DOHH2 (cell line): ENCODE measurements around the gene CDX1.

Source experiments
- H3F3A ChIP-seq: fragments of 200-600 bp; sonication (generic), shearing (Covaris generic); 2 replicates; pipeline ENCODE4 v1.6.0; 2016; ENCODE audit warnings: antibody characterized with exemption, mild to moderate bottlenecking; ENCODE audit not compliant: control insufficient read depth, insufficient read depth
- H3K27ac ChIP-seq: fragments of 200-600 bp; sonication (generic); 2 replicates; pipeline ENCODE4 v1.5.1; 2014; ENCODE audit warnings: low read depth, mild to moderate bottlenecking, low read length, moderate library complexity
- H3K27me3 ChIP-seq: fragments of 200-600 bp; sonication (generic); 2 replicates; pipeline ENCODE4 v1.6.1; 2014; ENCODE audit warnings: mild to moderate bottlenecking, low read length, mixed read lengths; ENCODE audit not compliant: control insufficient read depth
- H3K36me3 ChIP-seq: fragments of 200-600 bp; sonication (generic); 2 replicates; pipeline ENCODE4 v1.6.1; 2014; ENCODE audit warnings: mild to moderate bottlenecking, low read length, moderate library complexity, mixed read lengths; ENCODE audit not compliant: control insufficient read depth
- H3K4me1 ChIP-seq: fragments of 200-600 bp; sonication (generic); 2 replicates; pipeline ENCODE4 v1.6.1; 2014; ENCODE audit warnings: mild to moderate bottlenecking, low read length, mixed read lengths; ENCODE audit not compliant: control insufficient read depth
- H3K4me2 ChIP-seq: fragments of 200-600 bp; sonication (generic); 2 replicates; pipeline ENCODE4 v1.6.0; 2014; ENCODE audit warnings: mild to moderate bottlenecking, low read length, moderate library complexity
- H3K4me3 ChIP-seq: fragments of 200-600 bp; sonication (generic); 2 replicates; pipeline ENCODE4 v1.5.1; 2014; ENCODE audit warnings: mild to moderate bottlenecking, low read length, mixed read lengths
- H3K79me2 ChIP-seq: fragments of 200-600 bp; sonication (generic); 2 replicates; pipeline ENCODE4 v1.6.1; 2014; ENCODE audit warnings: mild to moderate bottlenecking, low read length, mixed read lengths; ENCODE audit not compliant: control insufficient read depth
- H3K9me2 ChIP-seq: fragments of 200-600 bp; sonication (generic); replicated peaks from 2 replicates; pipeline ENCODE4 v1.6.1; 2014; ENCODE audit warnings: mild to moderate bottlenecking, low read length, mixed read lengths; ENCODE audit not compliant: control insufficient read depth
- H3K9me3 ChIP-seq: fragments of 200-600 bp; sonication (generic); 2 replicates; pipeline ENCODE4 v1.6.1; 2014; ENCODE audit warnings: antibody characterized with exemption, low read length, mixed read lengths; ENCODE audit not compliant: control insufficient read depth, insufficient read depth
- H4K20me1 ChIP-seq: fragments of 200-600 bp; sonication (generic); 2 replicates; pipeline ENCODE4 v1.6.0; 2014; ENCODE audit warnings: low read depth, mild to moderate bottlenecking, antibody characterized with exemption, low read length, moderate library complexity; ENCODE audit not compliant: control insufficient read depth, insufficient read depth
- CTCF ChIP-seq: fragments of 200-600 bp; sonication (generic); IDR thresholded peaks from one replicate; pipeline ENCODE4 v1.5.1; 2014; ENCODE audit warnings: antibody characterized with exemption, mild to moderate bottlenecking, low read depth, low read length; ENCODE audit not compliant: poor library complexity, severe bottlenecking
- EZH2phosphoT487 ChIP-seq: fragments of 200-600 bp; sonication (generic); IDR thresholded peaks from 2 replicates; pipeline ENCODE4 v1.6.1; 2017; ENCODE audit warnings: borderline replicate concordance, mild to moderate bottlenecking, antibody characterized with exemption, low read length, moderate library complexity, mixed read lengths

CDX1 gene

GRCh38 chr5:150222906-150223305 is 56.3 kb downstream of the CDX1 start:
- no peaks in the 10 kb centered on the region for H3K79me2 ChIP-seq
- H4K20me1 ChIP-seq = no peaks in the 10 kb centered on the region
- H3F3A ChIP-seq = no peaks in the 10 kb centered on the region
- no peak overlapping the region for H3K27ac ChIP-seq
- no peaks in the 10 kb centered on the region for H3K4me1 ChIP-seq
- H3K27me3 ChIP-seq = peaks cover 1% of the 10 kb centered on the region; the same call in 1 of the 2 replicates
- H3K9me3 ChIP-seq = no peaks in the 10 kb centered on the region
- TF ChIP-seq EZH2phosphoT487 (no peak), CTCF (no peak)
- no peaks in the 10 kb centered on the region for H3K36me3 ChIP-seq
- H3K4me3 ChIP-seq = no peak overlapping the region
- no peak overlapping the region for H3K4me2 ChIP-seq
- no peaks in the 10 kb centered on the region for H3K9me2 ChIP-seq

GRCh38 chr5:150223474-150223873 is 56.9 kb downstream of the CDX1 start:
- Histone ChIP-seq H3K4me1 (no peaks in the 10 kb centered on the region), H3K36me3 (no peaks in the 10 kb centered on the region), H3K79me2 (no peaks in the 10 kb centered on the region), H4K20me1 (no peaks in the 10 kb centered on the region), H3K9me3 (no peaks in the 10 kb centered on the region), H3K4me3 (no peak overlapping the region), H3K9me2 (no peaks in the 10 kb centered on the region), H3K27ac (no peak overlapping the region), H3F3A (no peaks in the 10 kb centered on the region), H3K4me2 (no peak overlapping the region), H3K27me3 (no peaks in the 10 kb centered on the region)
- TF ChIP-seq EZH2phosphoT487 (no peak), CTCF (no peak)

- Histone ChIP-seq H3K4me1 (no peaks in the 10 kb centered on the region), H3K4me2 (no peak overlapping the region), H3K9me2 (no peaks in the 10 kb centered on the region), H3K27me3 (no peaks in the 10 kb centered on the region), H3K79me2 (no peaks in the 10 kb centered on the region), H3K9me3 (no peaks in the 10 kb centered on the region), H4K20me1 (no peaks in the 10 kb centered on the region), H3F3A (no peaks in the 10 kb centered on the region), H3K4me3 (no peak overlapping the region), H3K36me3 (no peaks in the 10 kb centered on the region), H3K27ac (no peak overlapping the region)
- TF ChIP-seq CTCF (no peak), EZH2phosphoT487 (no peak)
These were observed 58.0 kb downstream of the CDX1 start for GRCh38 chr5:150224483-150225027.
